Measurements from ENCODE around the gene TMC5.

- no peak for TF ChIP-seq POLR2A (IDR thresholded peaks at IDR 0.05)
- TF ChIP-seq, protein P1, sequence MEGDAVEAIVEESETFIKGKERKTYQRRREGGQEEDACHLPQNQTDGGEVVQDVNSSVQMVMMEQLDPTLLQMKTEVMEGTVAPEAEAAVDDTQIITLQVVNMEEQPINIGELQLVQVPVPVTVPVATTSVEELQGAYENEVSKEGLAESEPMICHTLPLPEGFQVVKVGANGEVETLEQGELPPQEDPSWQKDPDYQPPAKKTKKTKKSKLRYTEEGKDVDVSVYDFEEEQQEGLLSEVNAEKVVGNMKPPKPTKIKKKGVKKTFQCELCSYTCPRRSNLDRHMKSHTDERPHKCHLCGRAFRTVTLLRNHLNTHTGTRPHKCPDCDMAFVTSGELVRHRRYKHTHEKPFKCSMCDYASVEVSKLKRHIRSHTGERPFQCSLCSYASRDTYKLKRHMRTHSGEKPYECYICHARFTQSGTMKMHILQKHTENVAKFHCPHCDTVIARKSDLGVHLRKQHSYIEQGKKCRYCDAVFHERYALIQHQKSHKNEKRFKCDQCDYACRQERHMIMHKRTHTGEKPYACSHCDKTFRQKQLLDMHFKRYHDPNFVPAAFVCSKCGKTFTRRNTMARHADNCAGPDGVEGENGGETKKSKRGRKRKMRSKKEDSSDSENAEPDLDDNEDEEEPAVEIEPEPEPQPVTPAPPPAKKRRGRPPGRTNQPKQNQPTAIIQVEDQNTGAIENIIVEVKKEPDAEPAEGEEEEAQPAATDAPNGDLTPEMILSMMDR (IDR thresholded peaks at IDR 0.05) = no peak
These were observed 16.9 kb downstream of the TMC5 start for GRCh38 chr16:19434584-19434983.

All from tibial nerve (tissue), 3 donors.